ENCODE results near the gene MRPL36.

Gene MRPL36

DNA sequence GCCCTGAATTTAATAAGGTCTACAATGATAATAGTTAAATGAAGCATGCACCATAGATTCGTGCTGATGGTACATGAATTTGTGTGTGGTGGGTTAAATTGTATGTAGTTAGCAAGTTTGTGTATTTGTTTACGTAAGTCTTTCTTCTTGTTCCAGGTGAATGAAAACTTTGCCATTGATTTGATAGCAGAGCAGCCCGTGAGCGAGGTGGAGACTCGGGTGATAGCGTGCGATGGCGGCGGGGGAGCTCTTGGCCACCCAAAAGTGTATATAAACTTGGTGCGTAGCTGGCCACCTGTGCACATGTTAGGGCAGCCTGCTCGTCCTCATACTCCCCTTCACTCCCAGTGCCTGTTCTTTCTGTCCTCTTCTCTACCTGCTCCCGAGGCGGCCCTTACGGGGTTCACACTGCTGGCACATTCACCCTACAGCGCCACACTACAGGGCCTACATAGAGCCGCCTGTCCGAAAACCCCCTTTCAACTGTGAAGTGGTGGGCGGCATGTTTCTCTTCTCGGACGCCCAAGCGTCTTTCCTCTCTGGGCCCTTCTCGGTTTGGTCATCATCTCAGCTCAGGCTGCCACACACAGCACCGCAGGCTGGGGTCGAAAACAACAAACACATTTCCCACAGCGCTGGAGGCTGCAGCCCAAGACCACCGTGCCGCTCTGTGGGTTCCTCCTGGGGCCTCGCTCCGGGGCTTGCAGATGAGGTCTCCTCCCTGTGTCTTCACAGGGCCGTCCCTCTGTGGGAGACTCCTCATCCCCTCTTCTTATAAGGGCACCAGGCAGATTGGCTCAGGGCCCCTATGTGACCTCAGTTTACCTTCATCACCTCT lies 14.8 kb upstream of the MRPL36 start:
- no peaks in the 10 kb centered on the region for H3K27me3 ChIP-seq (ENCODE audit: insufficient read depth, low read depth)
- no peak overlapping the region for H3K4me3 ChIP-seq (IDR thresholded peaks at IDR 0.05; ENCODE audit: insufficient read depth, low read depth, low read length)
- H3K4me2 ChIP-seq, result no peak overlapping the region
- peaks cover 13% of the 10 kb centered on the region; the same call in 1 of the 2 replicates for H3K36me3 ChIP-seq (ENCODE audit: insufficient read depth)
- H4K20me1 ChIP-seq (ENCODE audit: insufficient read depth), result no peaks in the 10 kb centered on the region
- H3K9ac ChIP-seq, result no peak overlapping the region
- TF ChIP-seq CTCF (conservative IDR thresholded peaks at IDR 0.05; ENCODE audit: low read depth, low read length), result no peak
- no peaks in the 10 kb centered on the region for H3K4me1 ChIP-seq (ENCODE audit: low read depth, poor library complexity, severe bottlenecking)
- peaks cover 7% of the 10 kb centered on the region; the same call in 1 of the 2 replicates for H3K79me2 ChIP-seq (ENCODE audit: insufficient read depth, low read depth)
- H3K27ac ChIP-seq, result no peak overlapping the region
- no peak overlapping the region for H2AFZ ChIP-seq (ENCODE audit: low read depth)

GRCh38 chr5:1810581-1811101 lies 11.0 kb upstream of the MRPL36 start:
- H3K79me2 ChIP-seq (ENCODE audit: insufficient read depth, low read depth), result peaks cover 38% of the 10 kb centered on the region; the same call in 1 of the 2 replicates
- no peak overlapping the region for H2AFZ ChIP-seq (ENCODE audit: low read depth)
- no peak overlapping the region for H3K4me2 ChIP-seq
- no peaks in the 10 kb centered on the region for H4K20me1 ChIP-seq (ENCODE audit: insufficient read depth)
- H3K4me1 ChIP-seq (ENCODE audit: low read depth, poor library complexity, severe bottlenecking), result no peaks in the 10 kb centered on the region
- H3K36me3 ChIP-seq (ENCODE audit: insufficient read depth), result peaks cover 17% of the 10 kb centered on the region; the same call in 1 of the 2 replicates
- H3K9ac ChIP-seq, result no peak overlapping the region
- TF ChIP-seq CTCF (conservative IDR thresholded peaks at IDR 0.05; ENCODE audit: low read depth, low read length), result no peak
- H3K27me3 ChIP-seq (ENCODE audit: insufficient read depth, low read depth), result no peaks in the 10 kb centered on the region
- H3K27ac ChIP-seq, result no peak overlapping the region
- H3K4me3 ChIP-seq (IDR thresholded peaks at IDR 0.05; ENCODE audit: insufficient read depth, low read depth, low read length), result no peak overlapping the region

GRCh38 chr5:1809416-1810035 lies 9.9 kb upstream of the MRPL36 start:
- H2AFZ ChIP-seq (ENCODE audit: low read depth), result no peak overlapping the region
- no peaks in the 10 kb centered on the region for H4K20me1 ChIP-seq (ENCODE audit: insufficient read depth)
- H3K27me3 ChIP-seq (ENCODE audit: insufficient read depth, low read depth), result no peaks in the 10 kb centered on the region
- H3K27ac ChIP-seq, result no peak overlapping the region
- no peak overlapping the region for H3K9ac ChIP-seq
- H3K4me1 ChIP-seq (ENCODE audit: low read depth, poor library complexity, severe bottlenecking), result no peaks in the 10 kb centered on the region
- no peak overlapping the region for H3K4me3 ChIP-seq (IDR thresholded peaks at IDR 0.05; ENCODE audit: insufficient read depth, low read depth, low read length)
- peaks cover 21% of the 10 kb centered on the region; the same call in 1 of the 2 replicates for H3K36me3 ChIP-seq (ENCODE audit: insufficient read depth)
- TF ChIP-seq CTCF (conservative IDR thresholded peaks at IDR 0.05; ENCODE audit: low read depth, low read length), result no peak
- H3K4me2 ChIP-seq, result no peak overlapping the region
- H3K79me2 ChIP-seq (ENCODE audit: insufficient read depth, low read depth), result peaks cover 48% of the 10 kb centered on the region

DNA sequence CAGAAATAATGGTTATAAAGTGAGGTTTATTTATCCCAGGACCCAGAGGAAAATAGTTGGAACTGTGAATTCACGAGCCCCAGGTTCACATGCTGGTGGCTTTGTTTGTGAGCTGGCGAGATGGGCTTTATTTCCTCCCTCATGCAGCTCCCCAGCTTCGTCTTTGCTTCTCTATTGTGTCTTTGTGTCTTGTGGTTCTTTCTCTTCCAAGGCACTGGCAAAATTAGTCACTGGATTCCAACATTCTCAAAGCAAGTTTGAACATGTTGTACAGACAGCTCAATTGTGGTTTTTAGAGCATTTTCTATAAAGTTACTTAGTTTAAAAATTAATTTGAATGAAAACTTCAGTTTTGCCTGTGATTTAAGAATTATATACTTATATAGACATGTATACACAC lies 8.8 kb upstream of the MRPL36 start:
- H3K4me3 ChIP-seq (IDR thresholded peaks at IDR 0.05; ENCODE audit: insufficient read depth, low read depth, low read length), result no peak overlapping the region
- no peak overlapping the region for H2AFZ ChIP-seq (ENCODE audit: low read depth)
- no peak overlapping the region for H3K4me2 ChIP-seq
- H4K20me1 ChIP-seq (ENCODE audit: insufficient read depth), result no peaks in the 10 kb centered on the region
- H3K4me1 ChIP-seq (ENCODE audit: low read depth, poor library complexity, severe bottlenecking), result no peaks in the 10 kb centered on the region
- no peak overlapping the region for H3K9ac ChIP-seq
- no peaks in the 10 kb centered on the region for H3K27me3 ChIP-seq (ENCODE audit: insufficient read depth, low read depth)
- H3K79me2 ChIP-seq (ENCODE audit: insufficient read depth, low read depth), result peaks cover 59% of the 10 kb centered on the region
- peaks cover 24% of the 10 kb centered on the region; the same call in 1 of the 2 replicates for H3K36me3 ChIP-seq (ENCODE audit: insufficient read depth)
- TF ChIP-seq CTCF (conservative IDR thresholded peaks at IDR 0.05; ENCODE audit: low read depth, low read length), result no peak
- H3K27ac ChIP-seq, result no peak overlapping the region
